Sigmoid colon (tissue), 4 donors: ENCODE data around the gene PDE7B.

ENCODE experiments used
- POLR2AphosphoS5 ChIP-seq, 4 donors: sonication (generic); formaldehyde crosslinking; IDR thresholded peaks; one replicate each; pipeline ENCODE4 v1.6.1; 2017; ENCODE audit warnings: antibody characterized with exemption in 4 of 4
- TF ChIP-seq, protein P1 (sequence below), 4 experiments: fragments of 450-650 bp in 3 of 4; fragments of 200-600 bp in 1 of 4; IDR thresholded peaks; one replicate each; pipeline ENCODE4 v1.5.1; 2016 to 2019; ENCODE audit warnings: antibody characterized with exemption in 4 of 4, mild to moderate bottlenecking in 3 of 4, moderate library complexity in 2 of 4

DNA sequence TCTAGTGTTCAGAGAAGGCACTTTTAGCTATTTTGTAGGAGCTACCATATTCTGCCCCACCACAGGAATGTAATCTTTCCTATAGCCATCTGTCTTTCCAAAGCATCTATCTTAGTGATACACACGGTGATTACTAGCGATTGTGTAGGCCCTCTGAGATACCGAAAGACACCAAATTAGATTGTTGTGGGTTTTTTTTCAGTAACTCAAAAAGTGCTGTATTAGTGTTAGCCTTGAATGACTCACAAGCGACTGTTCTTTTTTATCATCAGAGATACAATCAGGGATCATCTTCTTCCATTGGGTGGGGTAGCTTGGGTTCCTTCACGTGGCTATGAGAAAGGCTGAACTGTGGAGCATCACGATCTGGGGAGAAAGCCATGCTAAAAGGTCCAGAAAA is 238.4 kb downstream of the PDE7B start:
- TF ChIP-seq, protein P1, sequence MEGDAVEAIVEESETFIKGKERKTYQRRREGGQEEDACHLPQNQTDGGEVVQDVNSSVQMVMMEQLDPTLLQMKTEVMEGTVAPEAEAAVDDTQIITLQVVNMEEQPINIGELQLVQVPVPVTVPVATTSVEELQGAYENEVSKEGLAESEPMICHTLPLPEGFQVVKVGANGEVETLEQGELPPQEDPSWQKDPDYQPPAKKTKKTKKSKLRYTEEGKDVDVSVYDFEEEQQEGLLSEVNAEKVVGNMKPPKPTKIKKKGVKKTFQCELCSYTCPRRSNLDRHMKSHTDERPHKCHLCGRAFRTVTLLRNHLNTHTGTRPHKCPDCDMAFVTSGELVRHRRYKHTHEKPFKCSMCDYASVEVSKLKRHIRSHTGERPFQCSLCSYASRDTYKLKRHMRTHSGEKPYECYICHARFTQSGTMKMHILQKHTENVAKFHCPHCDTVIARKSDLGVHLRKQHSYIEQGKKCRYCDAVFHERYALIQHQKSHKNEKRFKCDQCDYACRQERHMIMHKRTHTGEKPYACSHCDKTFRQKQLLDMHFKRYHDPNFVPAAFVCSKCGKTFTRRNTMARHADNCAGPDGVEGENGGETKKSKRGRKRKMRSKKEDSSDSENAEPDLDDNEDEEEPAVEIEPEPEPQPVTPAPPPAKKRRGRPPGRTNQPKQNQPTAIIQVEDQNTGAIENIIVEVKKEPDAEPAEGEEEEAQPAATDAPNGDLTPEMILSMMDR (IDR thresholded peaks at IDR 0.05) = no peak
- no peak for TF ChIP-seq POLR2AphosphoS5 (IDR thresholded peaks at IDR 0.05)
